GM19035 (cell line): Measurements from ENCODE around the gene TTC16.

Source experiments
- ATAC-seq: cut with Tn5 transposase; IDR thresholded peaks from one replicate; pipeline ENCODE4 v1.9.1; 2021; ENCODE audit not compliant: unreplicated experiment

The TTC16 gene

DNA sequence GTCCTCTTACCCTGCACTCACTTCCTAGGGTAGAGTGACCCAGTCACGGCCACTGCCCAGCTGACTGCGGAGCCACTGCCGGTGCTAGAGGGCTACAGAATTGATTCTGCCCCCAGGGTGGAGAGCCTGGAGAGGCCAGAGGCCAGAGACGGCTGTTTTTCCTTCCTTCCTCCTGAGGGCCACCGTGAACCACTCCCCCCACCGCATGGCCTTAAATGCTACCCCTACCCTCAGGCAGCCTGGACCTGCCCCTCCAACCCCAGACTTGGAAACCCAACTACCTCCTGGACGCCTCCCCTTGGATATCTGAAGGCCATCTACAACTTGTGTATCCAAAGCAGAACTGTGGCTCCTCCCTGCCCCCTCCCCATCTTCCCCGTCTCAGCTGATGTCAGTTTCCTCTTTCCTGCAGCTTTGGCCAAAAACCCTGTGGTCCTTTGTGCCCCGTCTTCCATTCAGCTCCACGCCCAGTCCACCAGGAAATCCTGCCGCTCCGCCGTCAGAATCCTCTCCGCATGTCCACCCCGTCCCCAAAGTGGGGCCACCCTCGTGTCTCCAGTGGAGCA, 46.3 kb downstream of the TTC16 start:
- ATAC-seq = no peak

GRCh38 chr9:127763918-127764384, 48.1 kb downstream of the TTC16 start:
- no peak for ATAC-seq

- ATAC-seq = no peak
These were observed 49.5 kb downstream of the TTC16 start for GRCh38 chr9:127765418-127765817.

DNA sequence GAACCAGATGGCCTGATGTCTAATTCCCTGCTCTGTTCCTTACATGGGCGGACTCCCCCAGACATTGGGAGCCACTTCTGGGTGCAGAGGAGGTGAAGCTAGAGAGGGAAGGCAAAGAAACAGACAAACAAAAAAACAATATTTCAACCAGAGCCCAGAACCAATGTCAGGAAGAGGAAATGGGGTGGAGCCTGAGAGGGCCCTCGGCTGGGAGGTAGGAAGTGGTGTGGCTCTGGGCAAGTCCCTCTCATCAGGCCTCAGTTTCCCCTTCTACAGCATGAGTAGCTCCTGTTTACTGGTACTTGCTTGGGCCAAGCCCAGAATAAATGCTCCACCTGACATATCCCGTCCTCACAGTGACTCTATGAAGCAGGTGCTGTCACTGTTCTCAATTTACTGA, 51.5 kb downstream of the TTC16 start:
- ATAC-seq = no peak

- no peak for ATAC-seq
These were observed 52.0 kb downstream of the TTC16 start for GRCh38 chr9:127767909-127768331.

DNA sequence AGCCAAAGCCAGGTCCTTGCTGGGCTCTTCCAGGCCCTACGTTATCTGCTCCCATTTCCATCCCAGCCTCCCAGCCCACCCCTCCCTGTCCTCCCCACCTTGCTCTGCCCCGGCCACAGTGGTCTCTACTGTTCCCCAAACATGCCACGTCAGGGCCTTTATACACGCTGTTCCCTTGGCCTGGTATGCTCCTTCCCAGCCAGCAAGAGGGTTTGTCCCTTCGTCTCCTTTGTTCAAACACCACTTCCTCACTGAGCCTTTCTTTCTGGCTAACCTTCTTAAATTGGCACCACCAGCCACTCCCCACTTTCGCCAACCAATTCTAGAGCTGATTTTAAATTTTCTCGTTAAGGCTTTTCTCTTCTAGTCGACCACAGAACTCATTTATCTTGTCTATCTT, 52.8 kb downstream of the TTC16 start:
- no peak for ATAC-seq

GRCh38 chr9:127769101-127769500, 53.2 kb downstream of the TTC16 start:
- no peak for ATAC-seq

- ATAC-seq = no peak
These were observed 54.2 kb downstream of the TTC16 start for GRCh38 chr9:127769929-127770582.

GRCh38 chr9:127770583-127770904, 54.7 kb downstream of the TTC16 start:
- no peak for ATAC-seq

DNA sequence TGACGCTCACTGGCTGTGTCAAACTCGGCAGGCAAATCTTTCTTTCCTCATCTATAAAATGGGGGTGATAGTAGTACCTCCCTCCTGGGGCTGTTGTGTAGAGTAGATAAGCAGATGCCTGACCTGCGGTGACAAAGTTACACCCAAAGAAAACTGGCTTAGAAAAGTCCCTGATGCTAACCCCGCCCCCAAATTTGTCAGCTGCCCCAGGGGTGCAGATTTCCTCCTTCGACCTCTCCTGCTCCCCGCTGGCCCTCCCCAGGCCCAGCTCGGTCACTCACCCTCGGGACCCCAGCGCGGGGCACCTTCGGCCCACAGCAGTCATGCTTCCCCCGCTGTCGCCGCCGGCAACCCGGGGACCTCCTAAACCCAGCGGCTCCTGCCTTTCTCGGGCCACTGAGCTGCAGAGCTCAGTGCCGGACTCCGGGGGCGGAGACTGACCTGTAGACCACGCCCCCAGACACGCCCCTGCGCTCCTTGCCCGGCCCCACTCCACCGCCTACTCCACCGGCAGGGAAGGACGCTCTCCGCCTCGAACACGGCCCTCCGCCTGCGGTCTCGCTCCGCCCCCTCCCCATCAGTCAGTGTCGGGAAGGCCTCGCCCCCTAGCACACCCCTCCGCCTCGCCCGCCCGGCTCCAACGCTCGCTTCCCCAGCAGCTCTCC, 55.2 kb downstream of the TTC16 start:
- peak; percentile 87 for ATAC-seq

DNA sequence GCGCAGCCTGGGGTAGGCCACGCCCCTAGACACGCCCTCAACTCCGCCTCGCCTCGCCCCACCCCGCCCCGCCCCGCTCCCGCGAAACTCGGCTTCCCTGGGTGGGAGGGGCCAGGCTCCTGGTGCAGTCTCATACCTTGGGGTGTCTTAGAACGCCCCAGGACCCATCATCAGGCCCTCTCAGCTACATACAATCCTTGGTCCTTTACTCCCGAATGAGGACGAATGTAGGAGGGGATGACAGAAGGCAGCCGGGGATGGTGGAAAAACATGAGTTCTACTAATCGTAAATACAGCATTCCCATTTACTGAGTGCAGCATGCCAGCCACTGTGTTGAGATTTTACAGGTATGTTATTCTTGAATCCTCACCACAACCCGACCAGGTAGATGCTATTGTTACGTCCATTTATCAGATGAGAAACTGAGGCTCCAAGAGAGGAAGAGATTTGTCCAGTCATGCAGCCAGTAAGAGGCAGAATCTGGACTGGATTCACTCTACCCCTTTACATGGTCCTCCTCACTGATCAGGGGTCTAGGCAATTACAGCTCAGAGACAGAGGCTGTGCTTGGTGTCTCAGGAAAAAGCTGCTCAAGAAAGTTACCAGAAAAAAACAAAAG, 55.8 kb downstream of the TTC16 start:
- no peak for ATAC-seq

- ATAC-seq = no peak
These were observed 56.7 kb downstream of the TTC16 start for GRCh38 chr9:127772603-127773002.

DNA sequence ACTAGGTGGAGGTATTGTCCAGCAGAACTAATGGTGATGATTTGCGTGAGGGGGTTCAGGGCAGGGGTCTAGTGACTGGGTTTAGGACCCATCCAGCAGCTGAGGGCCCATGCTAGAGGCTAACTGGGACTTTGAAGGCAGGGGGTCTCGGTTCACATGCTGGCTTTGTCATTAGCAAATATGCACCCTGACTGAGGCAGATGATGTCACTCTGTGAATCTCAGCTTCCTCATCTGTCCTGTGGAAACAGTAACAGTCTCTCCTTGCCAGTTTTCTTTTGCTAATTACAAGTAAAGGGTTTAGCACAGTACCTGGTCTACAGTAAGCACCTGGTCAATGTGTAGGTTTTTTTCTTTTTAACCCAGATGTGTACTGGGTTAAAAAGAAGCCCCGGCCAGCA, 57.4 kb downstream of the TTC16 start:
- no peak for ATAC-seq

DNA sequence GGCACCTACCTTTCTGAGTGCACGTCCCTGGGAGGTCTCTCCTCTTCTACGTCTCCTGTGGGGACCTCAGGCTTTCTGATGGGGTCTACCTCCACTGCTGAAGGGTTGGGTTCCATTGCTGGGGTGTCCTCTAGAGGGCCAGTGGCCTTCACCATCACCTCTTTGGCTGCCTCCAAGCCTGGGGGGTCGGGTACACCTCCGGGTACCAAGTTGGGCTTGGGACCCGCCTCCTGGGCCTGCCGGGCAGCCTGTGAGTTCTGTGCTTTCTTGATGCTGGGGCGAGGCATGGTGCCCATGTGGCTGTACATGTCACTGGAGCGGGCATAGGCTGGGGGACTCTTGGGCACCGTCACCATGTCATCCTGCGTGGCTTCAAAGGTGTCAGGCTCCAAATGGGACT, 58.1 kb downstream of the TTC16 start:
- ATAC-seq = no peak

GRCh38 chr9:127776195-127776923, 60.5 kb downstream of the TTC16 start:
- peak; percentile 32 for ATAC-seq

DNA sequence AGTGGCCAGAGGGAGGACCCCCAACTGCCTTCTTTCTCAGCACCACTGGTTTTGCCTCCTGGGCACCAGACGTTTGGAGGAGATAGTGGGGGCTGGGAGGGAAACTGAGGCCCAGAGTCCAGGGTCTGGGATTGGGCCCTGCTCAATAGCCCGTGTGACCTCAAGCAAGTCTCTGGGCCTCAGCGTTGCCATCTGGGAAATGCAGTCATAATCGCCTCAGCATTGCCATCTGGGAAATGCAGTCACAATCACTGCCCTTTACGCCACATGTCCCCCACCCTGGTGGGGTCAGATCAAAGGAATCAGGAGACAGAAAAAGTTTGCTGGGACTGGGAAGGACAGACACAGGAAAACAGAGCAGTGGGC, 61.0 kb downstream of the TTC16 start:
- ATAC-seq = no peak

GRCh38 chr9:127777368-127777980, 61.6 kb downstream of the TTC16 start:
- ATAC-seq = no peak

DNA sequence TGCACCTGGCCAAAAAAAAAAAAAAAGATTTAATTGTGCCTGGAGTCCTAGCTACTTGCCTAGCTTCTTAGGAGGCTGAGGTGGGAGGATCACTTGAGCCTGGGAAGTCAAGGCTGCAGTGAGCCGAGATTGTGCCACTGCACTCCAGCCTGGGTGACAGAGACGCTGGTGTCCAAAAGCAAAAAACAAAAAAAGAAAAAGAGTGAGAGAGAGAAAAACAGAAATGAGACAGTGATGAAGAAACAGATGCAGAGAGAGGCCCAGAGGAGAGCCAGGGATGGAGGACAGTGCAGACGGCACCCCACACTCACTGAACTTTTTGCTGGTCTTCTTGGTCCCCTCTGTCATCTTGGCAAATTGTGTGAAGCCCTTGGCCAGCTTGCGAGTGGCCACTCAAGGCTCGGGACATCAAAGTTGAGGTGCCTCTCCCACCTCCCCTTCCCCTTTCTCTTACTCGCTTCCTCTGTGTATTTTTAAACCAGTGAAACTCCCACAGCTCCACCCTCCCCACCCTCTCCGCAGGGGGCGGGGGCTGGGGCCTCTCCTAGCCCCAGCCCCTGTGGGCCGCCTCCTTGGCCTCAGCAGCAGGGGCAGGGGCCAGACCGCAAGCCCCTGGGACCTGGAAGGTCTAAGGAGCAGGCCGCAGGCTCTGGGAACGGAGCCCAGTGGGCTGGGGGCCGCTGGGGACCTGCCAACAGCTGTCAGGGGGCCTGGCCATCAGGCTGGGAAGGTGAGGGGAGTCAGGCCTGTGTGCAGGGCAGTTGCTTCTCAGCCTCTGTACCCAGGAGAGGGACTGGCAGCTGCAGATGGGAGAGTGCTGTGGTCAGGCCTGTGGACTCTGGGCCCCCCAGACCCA, 62.6 kb downstream of the TTC16 start, which contains the start of gene SH2D3C:
Gene SH2D3C (minus strand): TSS at position 387 of the 856 bp plus-strand sequence. CDS start 39 bp downstream, at position 348.
- peak; percentile 33 for ATAC-seq

GRCh38 chr9:127779136-127779981, 63.5 kb downstream of the TTC16 start:
- peak; percentile 38 for ATAC-seq
